H1 (cell line): ENCODE data around the gene BABAM2. TPM values are rescaled to one million over a fixed set of nuclear protein-coding genes. Genes with fewer than 3 reads are reported as not detected.

Experiments
- CTCF ChIA-PET: fragments of 300-600 bp; sonication (Branson Sonifier 250); formaldehyde crosslinking; loops from one replicate; lab custom pipeline; 2021; ENCODE audit not compliant: partially characterized antibody; lab: Charles Lee
- POLR2A ChIA-PET: fragments of 300-600 bp; sonication (Branson Sonifier 250); formaldehyde crosslinking; loops from one replicate; lab custom pipeline; 2021; ENCODE audit warnings: inconsistent platforms; ENCODE audit not compliant: partially characterized antibody; lab: Charles Lee
- DNase-seq, 2 experiments: peaks; one replicate each; pipeline versions ENCODE4 v3.0.0 to v3.0.0-alpha.2; 2010 to 2022; ENCODE audit warnings: low spot score in 2 of 2, low read depth in 1 of 2, mixed read lengths in 1 of 2
- FAIRE-seq: peaks from 2 replicates; lab custom pipeline; 2011; peaks lifted over from hg19 to GRCh38; lab: Jason Lieb, UNC
- H2AFZ ChIP-seq: 2 replicates; pipeline ENCODE4 v1.8.1; 2012; ENCODE audit warnings: low read length, inconsistent platforms
- H2AK5ac ChIP-seq: 2 replicates; pipeline ENCODE4 v1.6.1; 2013; ENCODE audit warnings: low read depth, low read length
- H2BK120ac ChIP-seq: replicated peaks from 2 replicates; pipeline ENCODE3; 2013; ENCODE audit warnings: low read depth, low read length, inconsistent platforms
- H2BK12ac ChIP-seq: 2 replicates; pipeline ENCODE4 v1.6.1; 2013; ENCODE audit warnings: low read depth, low read length
- H2BK15ac ChIP-seq: 2 replicates; pipeline ENCODE4 v1.6.1; 2013; ENCODE audit warnings: low read length
- H2BK20ac ChIP-seq: 2 replicates; pipeline ENCODE4 v1.6.1; 2013; ENCODE audit warnings: low read length
- H2BK5ac ChIP-seq: 2 replicates; pipeline ENCODE4 v1.6.1; 2013; ENCODE audit warnings: low read depth, low read length
- H3K14ac ChIP-seq: 2 replicates; pipeline ENCODE4 v1.6.1; 2013; ENCODE audit warnings: inconsistent platforms; ENCODE audit not compliant: insufficient read length
- H3K18ac ChIP-seq: 2 replicates; pipeline ENCODE4 v1.6.1; 2013; ENCODE audit warnings: low read length; ENCODE audit errors: extremely low read depth
- H3K23ac ChIP-seq: 2 replicates; pipeline ENCODE4 v1.6.1; 2013; ENCODE audit warnings: inconsistent platforms; ENCODE audit not compliant: insufficient read length
- H3K23me2 ChIP-seq: 2 replicates; pipeline ENCODE4 v1.6.1; 2013; ENCODE audit warnings: low read depth, low read length
- H3K27ac ChIP-seq: 2 replicates; pipeline ENCODE4 v1.6.1; 2011; ENCODE audit warnings: low read depth, low read length, inconsistent platforms
- H3K27me3 ChIP-seq, 4 experiments: replicated peaks in 1 of 4; 1 replicate in 1 of 4; 2 replicates in 3 of 4; pipeline versions ENCODE4 v1.6.1 to v1.8.1; 2011 to 2013; ENCODE audit warnings: low read length in 3 of 4, mild to moderate bottlenecking in 3 of 4, inconsistent platforms in 2 of 4, mixed read lengths in 2 of 4, moderate library complexity in 1 of 4; ENCODE audit not compliant: control insufficient read depth in 3 of 4, insufficient read depth in 3 of 4; ENCODE audit errors: extremely low read depth in 1 of 4
- H3K36me3 ChIP-seq, 4 experiments: 2 replicates each; pipeline versions ENCODE4 v1.6.1 to v1.8.1; 2011 to 2013; ENCODE audit warnings: mild to moderate bottlenecking in 4 of 4, low read length in 3 of 4, moderate library complexity in 2 of 4, control low read depth in 1 of 4, inconsistent platforms in 1 of 4; ENCODE audit not compliant: insufficient read depth in 4 of 4, control insufficient read depth in 2 of 4
- H3K4ac ChIP-seq: replicated peaks from 2 replicates; pipeline ENCODE3; 2013; ENCODE audit warnings: low read length, low read depth, mixed read lengths, inconsistent platforms; ENCODE audit not compliant: insufficient read length
- H3K4me1 ChIP-seq, 4 experiments: replicated peaks in 1 of 4; 1 replicate in 1 of 4; 2 replicates in 3 of 4; pipeline versions ENCODE4 v1.6.1 to v1.8.1; 2011 to 2013; ENCODE audit warnings: low read length in 3 of 4, inconsistent platforms in 2 of 4, mixed read lengths in 1 of 4; ENCODE audit not compliant: insufficient read depth in 4 of 4, control insufficient read depth in 3 of 4
- H3K4me2 ChIP-seq, 2 experiments: 2 replicates each; pipeline versions ENCODE4 v1.6.1 to v1.8.1; 2011 to 2013; ENCODE audit warnings: low read depth in 2 of 2, low read length in 2 of 2, control low read depth in 1 of 2, inconsistent platforms in 1 of 2, mild to moderate bottlenecking in 1 of 2; ENCODE audit not compliant: insufficient read depth in 1 of 2
- H3K4me3 ChIP-seq, 4 experiments: fragments of 200-600, 300-600 bp in 1 of 4; sonication (generic), shearing (Covaris generic), sonication (Bioruptor Twin) in 1 of 4; 2 replicates each; pipeline versions ENCODE4 v1.5.1 to v1.8.1; 2011 to 2016; ENCODE audit warnings: low read length in 4 of 4, low read depth in 3 of 4, control low read depth in 2 of 4, inconsistent platforms in 2 of 4, mild to moderate bottlenecking in 2 of 4, mixed read lengths in 1 of 4, moderate library complexity in 1 of 4; ENCODE audit not compliant: insufficient read depth in 2 of 4; ENCODE audit errors: extremely low read depth in 1 of 4
- H3K56ac ChIP-seq: replicated peaks from 2 replicates; pipeline ENCODE3; 2013; ENCODE audit warnings: low read depth, mild to moderate bottlenecking, mixed read lengths, low read length, inconsistent platforms; ENCODE audit not compliant: insufficient read length
- H3K79me1 ChIP-seq: 2 replicates; pipeline ENCODE4 v1.6.1; 2013; ENCODE audit warnings: low read depth, low read length, control low read depth
- H3K79me2 ChIP-seq, 2 experiments: 2 replicates each; pipeline versions ENCODE4 v1.6.1 to v1.8.1; 2012 to 2013; ENCODE audit warnings: low read length in 2 of 2, mild to moderate bottlenecking in 2 of 2, inconsistent platforms in 1 of 2; ENCODE audit not compliant: insufficient read depth in 2 of 2, control insufficient read depth in 1 of 2
- H3K9ac ChIP-seq, 4 experiments: replicated peaks in 1 of 4; 1 replicate in 1 of 4; 2 replicates in 3 of 4; pipeline versions ENCODE4 v1.6.1 to v1.8.1; 2011 to 2013; ENCODE audit warnings: low read depth in 3 of 4, low read length in 3 of 4, control low read depth in 2 of 4, mild to moderate bottlenecking in 2 of 4, moderate library complexity in 2 of 4, inconsistent platforms in 1 of 4; ENCODE audit errors: extremely low read depth in 1 of 4
- H3K9me3 ChIP-seq, 2 experiments: 2 replicates each; pipeline versions ENCODE4 v1.6.1 to v1.8.1; 2012 to 2013; ENCODE audit warnings: mild to moderate bottlenecking in 2 of 2, moderate library complexity in 2 of 2, control low read depth in 1 of 2, inconsistent platforms in 1 of 2, low read depth in 1 of 2, low read length in 1 of 2, mixed read lengths in 1 of 2; ENCODE audit not compliant: insufficient read depth in 2 of 2
- H4K20me1 ChIP-seq, 2 experiments: replicated peaks in 1 of 2; 2 replicates each; pipeline versions ENCODE3 to v1.8.1; 2011 to 2013; ENCODE audit warnings: inconsistent platforms in 2 of 2, low read length in 2 of 2, mild to moderate bottlenecking in 1 of 2; ENCODE audit not compliant: insufficient read depth in 2 of 2, control insufficient read depth in 1 of 2
- H4K5ac ChIP-seq: 2 replicates; pipeline ENCODE4 v1.6.1; 2013; ENCODE audit warnings: low read length, low read depth, mixed read lengths, inconsistent platforms; ENCODE audit not compliant: insufficient read length
- H4K8ac ChIP-seq: 2 replicates; pipeline ENCODE4 v1.8.0; 2013; ENCODE audit warnings: mild to moderate bottlenecking, moderate library complexity, low read length, inconsistent platforms; ENCODE audit not compliant: insufficient read depth; ENCODE audit errors: extremely low read depth
- H4K91ac ChIP-seq: replicated peaks from 2 replicates; pipeline ENCODE3; 2013; ENCODE audit warnings: low read length, mixed read lengths, inconsistent platforms; ENCODE audit not compliant: insufficient read length
- RFX5 ChIP-seq: IDR thresholded peaks from 2 replicates; pipeline ENCODE4 v1.6.1; 2011; ENCODE audit warnings: low read depth, low read length, improper control_type of control experiment, borderline replicate concordance
- WGBS, 2 experiments: shearing (Covaris generic) in 1 of 2; methylation state at CpG; one replicate each; pipeline versions ENCODE4 v1.1.6 to v1.1.7; 2013 to 2015; ENCODE audit warnings: low lambda C conversion rate in 2 of 2, mixed read lengths in 2 of 2, inconsistent platforms in 1 of 2, low coverage in 1 of 2, missing lambda C conversion rate in 1 of 2; ENCODE audit not compliant: insufficient replicate concordance in 2 of 2, insufficient coverage in 1 of 2, insufficient read length in 1 of 2; ENCODE audit errors: extremely low coverage in 1 of 2, missing lambda C conversion rate in 1 of 2; 5-methylcytosine and 5-hydroxymethylcytosine counted together
- polyA plus RNA-seq, 7 experiments: library from polyadenylated mRNA; depleted of rRNA in 3 of 7; stranded (reverse) in 5 of 7; unstranded in 2 of 7; fragments of >200 nt in 5 of 7; fragments of 200-250 nt in 2 of 7; gene quantifications; 1 replicate in 5 of 7; 2 replicates in 1 of 7; 4 replicates in 1 of 7; pipeline versions ENCODE4 v1.2.1 to v1.2.3, GENCODE V29; 2011 to 2013; ENCODE audit warnings: missing spikeins in 2 of 7, mixed read lengths in 2 of 7
- total RNA-seq: library from RNA; stranded (reverse); fragmentation: NEBNext Ultra II Directional; extraction: Animal tissue kit (Norgen Biotek cat#: 25700); gene quantifications from 2 replicates; pipeline ENCODE4 v1.2.1, GENCODE V29; 2021

Gene BABAM2
- total and polyA plus RNA-seq, 2 of the 8 experiments (the other 6 are each of a cell fraction or from before 2014, with no cell fraction given), result 15.8 to 20.9 TPM

DNA sequence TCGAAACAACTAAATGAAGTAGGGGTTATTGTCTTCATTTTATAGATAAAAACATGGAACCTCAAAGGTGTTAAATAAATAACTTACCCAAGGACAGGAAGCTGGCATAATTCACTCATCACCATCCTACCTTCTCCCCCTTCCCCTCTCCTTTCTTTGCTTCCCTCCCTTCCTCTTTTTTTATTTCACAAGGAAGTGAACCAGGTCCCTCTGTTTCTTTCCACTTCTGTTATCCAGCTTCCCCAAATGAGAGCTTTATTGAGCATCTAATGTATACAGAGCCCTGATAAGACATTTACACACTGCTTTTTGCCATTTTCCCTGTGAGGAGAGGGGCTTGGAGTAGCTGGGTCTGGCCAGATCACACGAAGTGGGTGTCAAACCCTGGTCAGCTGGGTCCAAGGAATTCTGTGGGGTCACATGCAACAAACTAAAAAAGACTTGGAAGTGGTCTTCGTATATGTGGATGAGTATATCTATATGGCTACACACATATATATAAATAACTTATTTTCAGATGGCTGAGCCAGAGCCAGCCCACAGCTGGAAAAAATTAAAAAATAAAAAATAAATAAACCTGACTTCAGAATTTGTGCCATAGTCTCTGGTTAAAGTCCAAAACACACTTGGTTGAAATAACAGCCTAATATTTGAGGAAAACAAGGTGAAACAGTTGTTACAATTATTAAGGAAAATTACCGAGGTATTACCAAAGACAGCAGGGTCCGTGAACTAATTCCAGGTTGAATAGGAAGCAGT, 452.8 kb downstream of the BABAM2 start:
- H4K5ac ChIP-seq, result no peak overlapping the region
- H3K27ac ChIP-seq, result no peak overlapping the region
- TF ChIP-seq RFX5, result no peak
- TF ChIP-seq, all 59 proteins: peak for 0
- DNase-seq (no peak), FAIRE-seq (no peak)
- no peak overlapping the region for H3K9ac ChIP-seq
- no peak overlapping the region for H2BK5ac ChIP-seq
- no peaks in the 10 kb centered on the region for H3K23me2 ChIP-seq
- no peaks in the 10 kb centered on the region for H4K20me1 ChIP-seq
- H3K79me1 ChIP-seq, result no peaks in the 10 kb centered on the region
- no peak overlapping the region for H2BK12ac ChIP-seq
- H3K14ac ChIP-seq, result no peak overlapping the region
- no peak overlapping the region for H2AK5ac ChIP-seq
- H2BK15ac ChIP-seq, result no peak overlapping the region
- no peak overlapping the region for H4K8ac ChIP-seq
- H3K18ac ChIP-seq, result no peak overlapping the region
- no peaks in the 10 kb centered on the region for H3K9me3 ChIP-seq
- POLR2A ChIA-PET, result no interaction called here
- no peaks in the 10 kb centered on the region for H3K36me3 ChIP-seq
- no peaks in the 10 kb centered on the region for H3K79me2 ChIP-seq
- H4K91ac ChIP-seq, result no peak overlapping the region
- no peak overlapping the region for H2BK20ac ChIP-seq
- H3K23ac ChIP-seq, result no peak overlapping the region
- H3K4ac ChIP-seq, result no peak overlapping the region
- H2BK120ac ChIP-seq, result no peak overlapping the region
- no peak overlapping the region for H3K56ac ChIP-seq
- H3K4me2 ChIP-seq, result no peak overlapping the region
- WGBS, 2 experiments, result 92% methylated on average over 5 of the region's 5 CpGs; no CpG with 5 or more reads in 1 of the 2 experiments
- no peaks in the 10 kb centered on the region for H3K27me3 ChIP-seq
- no peak overlapping the region for H3K4me3 ChIP-seq
- CTCF ChIA-PET, result interaction anchor here (1.1 kb wide), 1 partner anchor 15 kb away, joined by 3 read pairs; no protein-coding TSS in a partner anchor
- H2AFZ ChIP-seq, result no peak overlapping the region
- H3K4me1 ChIP-seq, result peaks cover 3 to 7% (median 5%) of the 10 kb centered on the region in 4 experiments; a peak in 6 of 7 replicates
